Endothelial cell (in vitro differentiated cells): ENCODE results near the gene CCDC181. TPM values are rescaled to one million over a fixed set of nuclear protein-coding genes. Genes with fewer than 3 reads are reported as not detected.

ENCODE experiments used
- DNase-seq: peaks from one replicate; pipeline ENCODE4 v3.0.0; 2021; ENCODE audit warnings: low spot score
- H3K27ac Mint-ChIP-seq: one replicate; pipeline ENCODE4 v1.8.0; 2021; ENCODE audit warnings: mixed read lengths, inconsistent platforms; ENCODE audit not compliant: unreplicated experiment
- H3K27me3 Mint-ChIP-seq: one replicate; pipeline ENCODE4 v1.8.0; 2021; ENCODE audit warnings: mild to moderate bottlenecking, moderate library complexity, mixed read lengths, inconsistent platforms; ENCODE audit not compliant: unreplicated experiment
- H3K36me3 Mint-ChIP-seq: one replicate; pipeline ENCODE4 v1.8.0; 2021; ENCODE audit warnings: mild to moderate bottlenecking, low read depth, mixed read lengths, inconsistent platforms; ENCODE audit not compliant: unreplicated experiment
- H3K4me1 Mint-ChIP-seq: one replicate; pipeline ENCODE4 v1.8.0; 2021; ENCODE audit warnings: mild to moderate bottlenecking, mixed read lengths, inconsistent platforms; ENCODE audit not compliant: unreplicated experiment
- H3K4me3 Mint-ChIP-seq: one replicate; pipeline ENCODE4 v1.8.0; 2021; ENCODE audit warnings: mild to moderate bottlenecking, mixed read lengths, inconsistent platforms; ENCODE audit not compliant: unreplicated experiment
- H3K9me3 Mint-ChIP-seq: one replicate; pipeline ENCODE4 v1.8.0; 2021; ENCODE audit warnings: mixed read lengths, inconsistent platforms; ENCODE audit not compliant: unreplicated experiment
- total RNA-seq: library from RNA; stranded (reverse); fragmentation: NEBNext Ultra II Directional; extraction: Animal tissue kit (Norgen Biotek cat#: 25700); gene quantifications from one replicate; pipeline ENCODE4 v1.2.1, GENCODE V29; 2021; ENCODE audit not compliant: unreplicated experiment
- TF ChIP-seq, protein P1 (sequence below): fragments of 200-600 bp; sonication (generic); IDR thresholded peaks from one replicate; pipeline ENCODE4 v1.5.0; 2021; ENCODE audit warnings: antibody characterized with exemption; ENCODE audit not compliant: unreplicated experiment

The CCDC181 gene
- total RNA-seq, 1 donor from 2014 or later, result 0.80 TPM

DNA sequence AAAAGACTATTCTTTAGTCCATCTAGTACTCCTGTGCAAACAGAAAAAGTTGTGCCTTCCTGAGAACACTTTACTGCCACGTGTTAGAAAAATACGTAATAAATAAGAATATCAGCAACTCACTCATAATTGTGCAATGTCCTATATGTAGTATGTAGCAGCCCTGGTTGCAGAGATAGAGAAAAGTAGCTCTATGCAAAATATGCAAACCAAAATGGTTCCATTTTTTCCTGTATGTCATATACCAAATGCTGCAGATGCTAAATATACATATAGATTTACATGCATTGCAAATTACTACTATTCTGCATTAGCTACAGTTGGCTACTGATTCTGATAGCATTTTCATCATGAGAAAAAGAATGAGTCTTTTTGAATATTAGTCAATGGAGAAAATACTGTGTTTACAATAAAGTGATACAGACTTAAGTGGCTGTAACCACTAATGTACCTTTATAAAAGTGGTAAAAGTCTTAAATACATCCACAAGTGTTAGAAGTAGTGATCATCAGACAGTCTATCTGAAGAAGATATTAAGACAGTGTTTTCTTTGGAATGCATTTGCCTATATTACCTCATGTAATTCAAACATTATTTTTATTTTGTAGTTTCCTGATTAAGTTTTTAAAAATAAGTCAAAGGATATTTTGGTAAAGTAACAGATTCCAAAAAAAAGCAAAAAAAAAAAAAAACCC, 79.4 kb downstream of the CCDC181 start:
- Mint-ChIP-seq H3K27me3 (no peaks in the 10 kb centered on the region), H3K4me3 (no peak overlapping the region), H3K9me3 (no peaks in the 10 kb centered on the region), H3K27ac (no peak overlapping the region), H3K36me3 (no peaks in the 10 kb centered on the region), H3K4me1 (no peaks in the 10 kb centered on the region)
- TF ChIP-seq, protein P1, sequence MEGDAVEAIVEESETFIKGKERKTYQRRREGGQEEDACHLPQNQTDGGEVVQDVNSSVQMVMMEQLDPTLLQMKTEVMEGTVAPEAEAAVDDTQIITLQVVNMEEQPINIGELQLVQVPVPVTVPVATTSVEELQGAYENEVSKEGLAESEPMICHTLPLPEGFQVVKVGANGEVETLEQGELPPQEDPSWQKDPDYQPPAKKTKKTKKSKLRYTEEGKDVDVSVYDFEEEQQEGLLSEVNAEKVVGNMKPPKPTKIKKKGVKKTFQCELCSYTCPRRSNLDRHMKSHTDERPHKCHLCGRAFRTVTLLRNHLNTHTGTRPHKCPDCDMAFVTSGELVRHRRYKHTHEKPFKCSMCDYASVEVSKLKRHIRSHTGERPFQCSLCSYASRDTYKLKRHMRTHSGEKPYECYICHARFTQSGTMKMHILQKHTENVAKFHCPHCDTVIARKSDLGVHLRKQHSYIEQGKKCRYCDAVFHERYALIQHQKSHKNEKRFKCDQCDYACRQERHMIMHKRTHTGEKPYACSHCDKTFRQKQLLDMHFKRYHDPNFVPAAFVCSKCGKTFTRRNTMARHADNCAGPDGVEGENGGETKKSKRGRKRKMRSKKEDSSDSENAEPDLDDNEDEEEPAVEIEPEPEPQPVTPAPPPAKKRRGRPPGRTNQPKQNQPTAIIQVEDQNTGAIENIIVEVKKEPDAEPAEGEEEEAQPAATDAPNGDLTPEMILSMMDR, result no peak
- DNase-seq, result no peak

DNA sequence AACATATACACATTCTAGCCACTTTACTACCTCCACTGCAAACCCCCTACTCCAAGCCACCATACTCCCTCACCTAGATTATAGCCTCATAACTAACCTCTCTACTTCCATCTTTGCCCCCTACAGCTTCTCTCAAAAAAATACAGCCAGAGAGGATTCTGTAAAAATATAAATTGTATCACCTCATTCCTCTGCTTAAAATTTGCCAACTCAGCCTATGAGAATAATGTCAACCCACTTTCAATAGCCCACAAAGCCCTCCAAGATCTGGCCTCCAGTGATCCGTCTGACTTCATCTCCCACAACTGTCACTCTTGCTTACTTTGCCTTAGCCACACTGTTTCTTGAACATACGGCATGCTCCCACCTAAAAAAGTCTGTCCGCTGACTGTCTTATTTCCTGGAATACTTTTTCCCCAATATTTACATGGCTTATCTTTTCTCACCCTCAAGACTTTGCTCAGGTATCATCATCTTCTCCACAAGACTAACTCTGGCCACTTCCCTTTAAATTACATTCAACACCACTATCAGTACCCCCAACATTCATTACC, 81.2 kb downstream of the CCDC181 start:
- Mint-ChIP-seq H3K27me3 (no peaks in the 10 kb centered on the region), H3K36me3 (no peaks in the 10 kb centered on the region), H3K9me3 (no peaks in the 10 kb centered on the region), H3K4me3 (no peak overlapping the region), H3K4me1 (no peaks in the 10 kb centered on the region), H3K27ac (no peak overlapping the region)
- DNase-seq, result no peak
- TF ChIP-seq, protein P1, result no peak

DNA sequence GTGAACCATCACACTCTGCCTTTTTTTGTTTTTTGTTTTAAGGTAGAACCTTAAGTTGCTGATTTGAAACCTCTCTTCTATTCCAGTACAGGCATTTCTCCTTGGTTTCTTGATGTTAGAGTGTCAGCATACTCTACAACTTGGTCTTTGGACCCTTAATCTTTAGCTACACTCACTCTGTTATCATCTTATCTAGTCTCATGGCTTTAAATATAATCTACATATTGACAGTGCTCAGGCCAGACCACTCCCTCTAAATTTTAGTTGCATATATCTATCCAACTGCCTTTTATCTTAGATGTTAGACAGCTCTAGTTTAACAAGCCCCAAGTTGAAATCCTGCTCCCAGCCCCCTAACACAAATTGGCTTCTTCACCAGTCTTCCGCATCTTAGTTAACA, 81.8 kb downstream of the CCDC181 start:
- peaks cover 2% of the 10 kb centered on the region for H3K27me3 Mint-ChIP-seq
- no peak overlapping the region for H3K4me3 Mint-ChIP-seq
- peaks cover 5% of the 10 kb centered on the region for H3K36me3 Mint-ChIP-seq
- H3K27ac Mint-ChIP-seq, result no peak overlapping the region
- TF ChIP-seq, protein P1, result no peak
- no peak for DNase-seq
- H3K4me1 Mint-ChIP-seq, result no peaks in the 10 kb centered on the region
- H3K9me3 Mint-ChIP-seq, result no peaks in the 10 kb centered on the region

Other genes starting within 250 kb of the CCDC181 start
- 18.9 TPM for gene NME7, start 59.7 kb downstream of the CCDC181 start, total RNA-seq
- 15.2 TPM for gene BLZF1, start 59.3 kb downstream of the CCDC181 start, total RNA-seq
- gene SLC19A2, start 58.5 kb upstream of the CCDC181 start, total RNA-seq, result 6.1 TPM
- not detected for gene F5, start 159.0 kb upstream of the CCDC181 start, total RNA-seq
- 0.21 TPM for gene SELP, start 202.7 kb upstream of the CCDC181 start, total RNA-seq